Neural cell (in vitro differentiated cells): ENCODE measurements around the gene ABCC9.

Source experiments
- EP300 ChIP-seq: fragments of 450-650 bp; conservative IDR thresholded peaks from 2 replicates; pipeline ENCODE4 v1.6.1; 2014; ENCODE audit warnings: antibody characterized with exemption, mild to moderate bottlenecking, moderate library complexity; ENCODE audit not compliant: poor library complexity, severe bottlenecking
- EZH2 ChIP-seq: fragments of 200-600, 300-800 bp; shearing (Covaris generic), sonication (generic); IDR thresholded peaks from 2 replicates; pipeline ENCODE4 v1.6.1; 2014; ENCODE audit warnings: antibody characterized with exemption, low read length, borderline replicate concordance, mild to moderate bottlenecking; ENCODE audit not compliant: insufficient read depth, poor library complexity, severe bottlenecking
- MXI1 ChIP-seq: fragments of 450-650 bp; conservative IDR thresholded peaks from 2 replicates; pipeline ENCODE4 v1.6.1; 2014; ENCODE audit warnings: antibody characterized with exemption, mild to moderate bottlenecking; ENCODE audit not compliant: poor library complexity, severe bottlenecking
- POLR2AphosphoS5 ChIP-seq: IDR thresholded peaks from 2 replicates; pipeline ENCODE4 v1.6.1; 2012
- RAD21 ChIP-seq: fragments of 450-650 bp; conservative IDR thresholded peaks from 2 replicates; pipeline ENCODE4 v1.6.1; 2014; ENCODE audit warnings: antibody characterized with exemption, mild to moderate bottlenecking, moderate library complexity
- SMC3 ChIP-seq: fragments of 450-650 bp; conservative IDR thresholded peaks from 2 replicates; pipeline ENCODE4 v1.6.1; 2014; ENCODE audit warnings: antibody characterized with exemption, mild to moderate bottlenecking, moderate library complexity; ENCODE audit not compliant: poor library complexity
- TAF1 ChIP-seq: IDR thresholded peaks from 2 replicates; pipeline ENCODE4 v1.6.1; 2012; ENCODE audit warnings: low read depth
- TF ChIP-seq, protein P1 (sequence below): fragments of 450-650 bp; IDR thresholded peaks from 2 replicates; pipeline ENCODE4 v1.5.1; 2014; ENCODE audit warnings: antibody characterized with exemption, mild to moderate bottlenecking, moderate library complexity; ENCODE audit not compliant: poor library complexity, severe bottlenecking
- TF ChIP-seq, protein P2 (sequence below): IDR thresholded peaks from 2 replicates; pipeline ENCODE4 v1.6.1; 2012; ENCODE audit warnings: borderline replicate concordance

DNA sequence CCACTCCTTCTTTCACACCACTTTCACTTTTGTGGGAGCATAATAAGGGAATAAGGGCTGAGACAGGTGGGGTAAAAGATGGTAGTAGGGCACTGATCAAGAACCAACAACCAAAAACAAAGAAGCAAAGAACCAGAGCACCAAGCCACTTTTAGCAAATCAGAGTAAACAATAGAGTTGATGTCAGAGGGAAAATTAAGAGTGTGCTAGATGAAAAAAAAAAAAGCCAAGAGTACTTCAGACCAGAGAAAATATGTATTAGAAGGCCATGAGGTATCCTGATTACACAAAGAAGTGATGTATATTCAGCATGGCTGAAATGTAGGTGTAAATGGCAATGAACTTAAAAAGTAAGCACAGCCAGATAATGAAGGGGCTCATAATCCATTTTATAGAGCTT, 75.4 kb downstream of the ABCC9 start:
- TF ChIP-seq, protein P1, sequence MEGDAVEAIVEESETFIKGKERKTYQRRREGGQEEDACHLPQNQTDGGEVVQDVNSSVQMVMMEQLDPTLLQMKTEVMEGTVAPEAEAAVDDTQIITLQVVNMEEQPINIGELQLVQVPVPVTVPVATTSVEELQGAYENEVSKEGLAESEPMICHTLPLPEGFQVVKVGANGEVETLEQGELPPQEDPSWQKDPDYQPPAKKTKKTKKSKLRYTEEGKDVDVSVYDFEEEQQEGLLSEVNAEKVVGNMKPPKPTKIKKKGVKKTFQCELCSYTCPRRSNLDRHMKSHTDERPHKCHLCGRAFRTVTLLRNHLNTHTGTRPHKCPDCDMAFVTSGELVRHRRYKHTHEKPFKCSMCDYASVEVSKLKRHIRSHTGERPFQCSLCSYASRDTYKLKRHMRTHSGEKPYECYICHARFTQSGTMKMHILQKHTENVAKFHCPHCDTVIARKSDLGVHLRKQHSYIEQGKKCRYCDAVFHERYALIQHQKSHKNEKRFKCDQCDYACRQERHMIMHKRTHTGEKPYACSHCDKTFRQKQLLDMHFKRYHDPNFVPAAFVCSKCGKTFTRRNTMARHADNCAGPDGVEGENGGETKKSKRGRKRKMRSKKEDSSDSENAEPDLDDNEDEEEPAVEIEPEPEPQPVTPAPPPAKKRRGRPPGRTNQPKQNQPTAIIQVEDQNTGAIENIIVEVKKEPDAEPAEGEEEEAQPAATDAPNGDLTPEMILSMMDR: no peak
- TF ChIP-seq, protein P2, sequence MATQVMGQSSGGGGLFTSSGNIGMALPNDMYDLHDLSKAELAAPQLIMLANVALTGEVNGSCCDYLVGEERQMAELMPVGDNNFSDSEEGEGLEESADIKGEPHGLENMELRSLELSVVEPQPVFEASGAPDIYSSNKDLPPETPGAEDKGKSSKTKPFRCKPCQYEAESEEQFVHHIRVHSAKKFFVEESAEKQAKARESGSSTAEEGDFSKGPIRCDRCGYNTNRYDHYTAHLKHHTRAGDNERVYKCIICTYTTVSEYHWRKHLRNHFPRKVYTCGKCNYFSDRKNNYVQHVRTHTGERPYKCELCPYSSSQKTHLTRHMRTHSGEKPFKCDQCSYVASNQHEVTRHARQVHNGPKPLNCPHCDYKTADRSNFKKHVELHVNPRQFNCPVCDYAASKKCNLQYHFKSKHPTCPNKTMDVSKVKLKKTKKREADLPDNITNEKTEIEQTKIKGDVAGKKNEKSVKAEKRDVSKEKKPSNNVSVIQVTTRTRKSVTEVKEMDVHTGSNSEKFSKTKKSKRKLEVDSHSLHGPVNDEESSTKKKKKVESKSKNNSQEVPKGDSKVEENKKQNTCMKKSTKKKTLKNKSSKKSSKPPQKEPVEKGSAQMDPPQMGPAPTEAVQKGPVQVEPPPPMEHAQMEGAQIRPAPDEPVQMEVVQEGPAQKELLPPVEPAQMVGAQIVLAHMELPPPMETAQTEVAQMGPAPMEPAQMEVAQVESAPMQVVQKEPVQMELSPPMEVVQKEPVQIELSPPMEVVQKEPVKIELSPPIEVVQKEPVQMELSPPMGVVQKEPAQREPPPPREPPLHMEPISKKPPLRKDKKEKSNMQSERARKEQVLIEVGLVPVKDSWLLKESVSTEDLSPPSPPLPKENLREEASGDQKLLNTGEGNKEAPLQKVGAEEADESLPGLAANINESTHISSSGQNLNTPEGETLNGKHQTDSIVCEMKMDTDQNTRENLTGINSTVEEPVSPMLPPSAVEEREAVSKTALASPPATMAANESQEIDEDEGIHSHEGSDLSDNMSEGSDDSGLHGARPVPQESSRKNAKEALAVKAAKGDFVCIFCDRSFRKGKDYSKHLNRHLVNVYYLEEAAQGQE: no peak
- TF ChIP-seq TAF1: no peak
- TF ChIP-seq EZH2: no peak
- no peak for TF ChIP-seq POLR2AphosphoS5
- no peak for TF ChIP-seq EP300
- no peak for TF ChIP-seq SMC3
- no peak for TF ChIP-seq MXI1
- no peak for TF ChIP-seq RAD21
